Choroid plexus epithelial cell (primary cell): ENCODE measurements around the gene TSPO.
A peak's percentile ranks its signal among the peaks of the same experiment; 100 is the strongest.

ENCODE experiments used
- DNase-seq: peaks from one replicate; pipeline ENCODE4 v3.0.0-alpha.2; 2010; ENCODE audit warnings: low read depth
- H3K4me3 ChIP-seq: 2 replicates; pipeline ENCODE4 v1.5.1; 2011; ENCODE audit warnings: low read depth, mild to moderate bottlenecking, control low read depth, low read length, moderate library complexity
- TF ChIP-seq, protein P1 (sequence below): conservative IDR thresholded peaks from 2 replicates; pipeline ENCODE4 v1.5.1; 2011; ENCODE audit warnings: low read depth, mild to moderate bottlenecking, control low read depth, inconsistent platforms, low read length, moderate library complexity

Gene TSPO

DNA sequence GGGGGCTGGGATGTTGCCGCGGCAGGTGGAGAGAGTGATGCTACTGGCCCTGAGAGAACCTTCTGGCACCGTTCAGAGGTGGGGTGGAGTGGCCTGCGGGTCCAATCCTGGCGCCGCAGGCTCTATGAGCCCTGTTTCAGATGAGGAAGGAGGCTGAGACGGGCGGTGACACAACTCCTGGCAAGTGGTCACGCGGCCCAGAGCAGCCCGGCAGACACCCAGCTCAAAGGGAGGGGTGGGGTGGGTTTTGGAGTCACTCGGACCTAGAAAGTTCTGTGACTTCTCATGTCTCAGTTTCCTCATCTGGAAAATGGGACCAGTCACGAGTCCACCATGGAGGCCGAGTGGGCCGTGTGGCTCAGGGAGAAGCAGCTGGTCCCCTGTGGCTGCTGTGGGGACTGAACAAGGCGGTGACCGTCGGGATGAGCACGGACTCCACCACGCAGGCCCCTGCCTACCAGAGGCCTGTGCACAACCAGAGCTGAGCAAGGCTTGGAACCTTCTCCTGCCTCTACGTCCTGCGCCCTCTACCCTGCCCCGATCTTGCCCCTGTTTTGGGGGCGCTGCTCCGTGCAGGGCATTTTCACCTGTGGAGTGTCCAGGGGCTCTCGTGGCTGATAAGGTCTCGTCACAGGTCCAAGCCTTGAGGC, 3.7 kb downstream of the TSPO start:
- DNase-seq = no peak
- H3K4me3 ChIP-seq = no peak overlapping the region
- TF ChIP-seq, protein P1, sequence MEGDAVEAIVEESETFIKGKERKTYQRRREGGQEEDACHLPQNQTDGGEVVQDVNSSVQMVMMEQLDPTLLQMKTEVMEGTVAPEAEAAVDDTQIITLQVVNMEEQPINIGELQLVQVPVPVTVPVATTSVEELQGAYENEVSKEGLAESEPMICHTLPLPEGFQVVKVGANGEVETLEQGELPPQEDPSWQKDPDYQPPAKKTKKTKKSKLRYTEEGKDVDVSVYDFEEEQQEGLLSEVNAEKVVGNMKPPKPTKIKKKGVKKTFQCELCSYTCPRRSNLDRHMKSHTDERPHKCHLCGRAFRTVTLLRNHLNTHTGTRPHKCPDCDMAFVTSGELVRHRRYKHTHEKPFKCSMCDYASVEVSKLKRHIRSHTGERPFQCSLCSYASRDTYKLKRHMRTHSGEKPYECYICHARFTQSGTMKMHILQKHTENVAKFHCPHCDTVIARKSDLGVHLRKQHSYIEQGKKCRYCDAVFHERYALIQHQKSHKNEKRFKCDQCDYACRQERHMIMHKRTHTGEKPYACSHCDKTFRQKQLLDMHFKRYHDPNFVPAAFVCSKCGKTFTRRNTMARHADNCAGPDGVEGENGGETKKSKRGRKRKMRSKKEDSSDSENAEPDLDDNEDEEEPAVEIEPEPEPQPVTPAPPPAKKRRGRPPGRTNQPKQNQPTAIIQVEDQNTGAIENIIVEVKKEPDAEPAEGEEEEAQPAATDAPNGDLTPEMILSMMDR = no peak

DNA sequence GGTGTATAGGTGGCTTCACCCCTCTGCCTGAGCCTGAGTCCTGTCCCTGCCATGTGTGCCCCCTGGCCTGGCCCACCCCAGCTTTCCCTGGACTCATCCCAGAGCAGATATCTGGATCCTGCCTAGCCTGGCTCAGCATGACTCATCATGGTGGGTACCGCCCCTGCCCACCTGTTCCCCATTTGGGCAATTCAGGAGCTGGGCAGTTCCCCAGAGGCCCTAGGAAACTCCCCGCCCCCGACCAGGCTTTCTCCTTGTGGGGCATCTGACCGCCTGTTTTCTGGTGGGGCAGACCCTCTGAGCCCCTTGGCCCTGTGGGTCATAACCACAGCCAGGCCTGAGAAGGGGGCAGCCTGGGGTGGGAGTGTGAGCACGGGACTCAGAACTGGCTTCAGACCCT, 4.4 kb downstream of the TSPO start:
- no peak for DNase-seq
- no peak overlapping the region for H3K4me3 ChIP-seq
- TF ChIP-seq, protein P1 = no peak

DNA sequence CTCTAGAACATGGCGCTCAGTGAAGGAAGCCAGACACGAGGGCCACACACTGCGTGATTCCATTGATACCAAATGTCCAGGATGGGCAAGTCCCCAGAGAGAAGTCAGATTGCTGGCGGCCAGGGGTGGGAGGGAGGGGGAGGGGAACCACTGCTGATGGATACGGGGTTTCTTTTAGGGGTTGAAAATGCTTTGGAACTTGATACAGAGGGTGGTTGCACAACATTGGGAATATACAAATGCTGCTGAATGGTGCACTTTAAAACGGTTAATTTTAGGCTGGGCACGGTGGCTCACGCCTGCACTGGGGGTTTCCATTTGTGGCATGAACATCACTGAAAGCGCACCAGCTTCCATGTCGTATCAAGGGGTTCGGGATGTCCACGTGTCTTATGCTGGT, 5.1 kb downstream of the TSPO start:
- TF ChIP-seq, protein P1 = no peak
- DNase-seq = no peak
- H3K4me3 ChIP-seq = no peak overlapping the region

DNA sequence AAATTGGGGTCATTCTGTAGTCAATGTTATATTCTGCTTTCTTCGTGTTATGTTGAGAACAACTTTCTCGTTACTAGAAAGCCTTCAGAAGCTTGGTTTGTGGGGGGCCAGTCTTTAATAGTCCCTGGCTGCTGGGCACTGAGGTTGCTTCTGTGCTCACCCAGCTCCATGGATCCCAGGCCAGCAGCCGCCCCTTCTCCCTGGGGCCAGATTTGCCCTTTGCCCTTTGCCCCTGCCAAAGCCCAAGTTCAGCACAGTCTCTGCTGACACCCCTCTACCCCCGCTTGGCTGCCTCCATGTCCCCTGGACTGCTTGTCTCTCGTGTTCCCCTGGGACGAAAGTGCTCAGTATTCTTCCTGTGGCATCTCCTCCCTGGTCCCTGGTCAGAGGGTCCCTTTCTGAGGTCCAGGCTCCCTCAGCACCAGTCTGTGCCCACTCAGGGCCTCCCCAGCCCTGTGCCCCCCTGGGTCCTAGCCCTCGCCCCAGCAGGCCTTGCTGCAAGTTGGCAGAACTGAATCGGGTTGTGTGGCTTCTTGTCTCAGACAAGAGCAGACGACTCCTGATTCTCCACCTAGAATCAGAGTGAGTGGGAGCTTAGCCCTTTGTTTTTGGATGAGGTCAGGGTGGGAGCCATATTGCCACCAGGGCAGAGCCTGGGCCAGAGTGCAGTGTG, 6.7 kb downstream of the TSPO start:
- no peak overlapping the region for H3K4me3 ChIP-seq
- no peak for DNase-seq
- TF ChIP-seq, protein P1 = no peak

DNA sequence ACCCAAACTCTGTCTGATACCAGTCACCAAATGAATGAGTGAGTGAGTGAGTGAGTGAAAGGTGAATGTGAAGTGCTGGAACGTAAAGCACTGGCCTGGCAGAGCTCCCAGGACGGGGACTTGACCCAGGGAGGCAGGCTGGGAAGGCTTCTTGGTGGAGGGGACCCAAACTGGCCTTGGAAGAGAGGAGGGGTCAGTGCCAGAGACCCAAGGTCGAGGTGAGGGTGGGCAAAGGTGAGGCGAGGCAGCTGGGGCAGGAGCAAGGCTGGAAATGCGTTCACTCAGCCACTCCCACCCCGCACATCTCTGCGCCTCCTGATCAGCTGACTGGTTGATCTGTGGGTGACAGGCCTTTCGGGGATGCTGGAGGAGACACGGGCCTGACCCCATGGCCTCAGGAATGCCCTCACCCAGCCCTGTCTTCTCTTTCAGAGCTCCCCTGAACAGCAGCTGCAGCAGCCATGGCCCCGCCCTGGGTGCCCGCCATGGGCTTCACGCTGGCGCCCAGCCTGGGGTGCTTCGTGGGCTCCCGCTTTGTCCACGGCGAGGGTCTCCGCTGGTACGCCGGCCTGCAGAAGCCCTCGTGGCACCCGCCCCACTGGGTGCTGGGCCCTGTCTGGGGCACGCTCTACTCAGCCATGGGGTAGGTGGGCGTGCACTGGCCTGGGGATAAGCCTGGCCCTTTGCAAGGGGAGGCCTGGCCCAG, 7.6 kb downstream of the TSPO start:
- TF ChIP-seq, protein P1 = no peak
- DNase-seq = no peak
- H3K4me3 ChIP-seq = no peak overlapping the region

DNA sequence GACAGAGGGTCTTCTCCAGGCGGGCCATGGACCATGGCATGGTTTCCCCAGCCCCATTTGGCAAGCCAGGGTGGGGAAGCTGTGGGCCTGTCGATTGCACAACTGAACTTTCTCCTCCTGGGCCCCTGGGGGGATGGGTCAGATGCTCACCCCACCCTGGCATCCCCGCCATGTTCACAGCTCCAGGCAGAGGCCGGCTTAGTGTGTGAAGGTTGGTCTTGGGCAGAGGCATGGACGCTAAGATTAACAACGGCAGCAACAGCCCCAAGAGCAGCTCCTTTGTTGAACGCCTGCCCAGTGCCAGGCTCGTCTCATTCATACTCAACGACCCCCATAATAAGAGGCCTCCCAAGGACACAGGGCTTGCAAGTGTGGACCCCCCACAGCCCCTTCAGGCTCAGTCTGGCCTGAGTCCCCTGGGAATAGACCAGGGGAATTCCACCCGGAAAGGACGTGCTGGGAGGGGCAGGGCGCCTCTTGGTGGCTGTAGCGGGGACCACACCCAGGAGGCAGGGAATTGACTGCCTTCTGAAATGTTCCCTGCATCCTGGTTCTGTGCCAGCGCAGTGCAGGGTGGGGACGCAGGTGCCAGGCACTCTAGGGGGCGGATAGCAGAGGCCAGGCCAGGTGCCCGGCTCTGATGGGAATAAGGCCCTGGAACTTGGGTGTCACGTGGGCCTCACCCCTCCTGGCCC, 8.3 kb downstream of the TSPO start:
- peak; percentile 43 for DNase-seq
- H3K4me3 ChIP-seq = no peak overlapping the region
- TF ChIP-seq, protein P1 = peak; percentile 53
